HG02938 (cell line): ENCODE data around the gene NKAP.
A peak's percentile ranks its signal among the peaks of the same experiment; 100 is the strongest.
"Not testable (repeated sequence)": the region's sequence is repeated elsewhere in the genome, so short reads cannot be mapped to it uniquely, and the experiment has no call there.

Source experiments
- ATAC-seq: cut with Tn5 transposase; IDR thresholded peaks from one replicate; pipeline ENCODE4 v1.9.1; 2021; ENCODE audit warnings: mild to moderate bottlenecking, moderate library complexity; ENCODE audit not compliant: unreplicated experiment

Gene NKAP

GRCh38 chrX:119943185-119943988 lies at the start of gene NKAP:
NKAP (minus strand) TSS chrX:119943751; CDS start chrX:119943605, 146 bp downstream.
- peak; percentile 82 for ATAC-seq

GRCh38 chrX:119991005-119991787 lies 47.6 kb upstream of the NKAP start:
- ATAC-seq: no peak

- ATAC-seq: no peak
These were observed 47.0 kb upstream of the NKAP start for GRCh38 chrX:119990556-119991004.

GRCh38 chrX:119989905-119990555 lies 46.5 kb upstream of the NKAP start:
- ATAC-seq: no peak

- no peak for ATAC-seq
These were observed 42.7 kb upstream of the NKAP start for GRCh38 chrX:119986203-119986602.

GRCh38 chrX:119984652-119985051 lies 41.1 kb upstream of the NKAP start:
- ATAC-seq: no peak

- no peak for ATAC-seq
These were observed 39.9 kb upstream of the NKAP start for GRCh38 chrX:119983494-119983893.

- no peak for ATAC-seq
These were observed 38.6 kb upstream of the NKAP start for GRCh38 chrX:119982145-119982544.

- ATAC-seq: no peak
These were observed 37.9 kb upstream of the NKAP start for GRCh38 chrX:119981286-119982070.

GRCh38 chrX:119977172-119977571 lies 33.6 kb upstream of the NKAP start:
- ATAC-seq: not testable (repeated sequence)

GRCh38 chrX:119971184-119971583 lies 27.6 kb upstream of the NKAP start:
- ATAC-seq: no peak

GRCh38 chrX:119970574-119970973 lies 27.0 kb upstream of the NKAP start:
- ATAC-seq: no peak

- not testable (repeated sequence) for ATAC-seq
These were observed 23.3 kb upstream of the NKAP start for GRCh38 chrX:119966837-119967236.

- no peak for ATAC-seq
These were observed 17.1 kb upstream of the NKAP start for GRCh38 chrX:119960625-119961024.

GRCh38 chrX:119955807-119956570 lies 12.4 kb upstream of the NKAP start:
- ATAC-seq: not testable (repeated sequence)

GRCh38 chrX:119954374-119954773 lies 10.8 kb upstream of the NKAP start:
- no peak for ATAC-seq

GRCh38 chrX:119948381-119948780 lies 4.8 kb upstream of the NKAP start:
- ATAC-seq: no peak

- ATAC-seq: no peak
These were observed 1.9 kb upstream of the NKAP start for GRCh38 chrX:119945481-119945880.

GRCh38 chrX:119942831-119943184 lies 743 bp downstream of the NKAP start:
- peak; percentile 18 for ATAC-seq
